Activated naive CD4-positive, alpha-beta T cell treated with anti-CD3 and anti-CD28 coated beads, Interleukin-2, amount 10 ng/mL, durations not matched to agents 7 days and 5 days (primary cell): ENCODE results near the gene RPP25L.

Experiments used
- CTCF ChIA-PET: fragments of 350-600 bp; sonication (Branson Sonifier 250); formaldehyde crosslinking; loops from one replicate; lab custom pipeline; 2021; ENCODE audit warnings: antibody characterized with exemption; lab: Charles Lee
- DNase-seq: peaks from one replicate; pipeline ENCODE4 v3.0.0-alpha.2; 2020
- H3K27ac Mint-ChIP-seq: one replicate; pipeline ENCODE4 v1.8.0; 2021; ENCODE audit warnings: mild to moderate bottlenecking, moderate library complexity, mixed read lengths
- H3K27me3 Mint-ChIP-seq: one replicate; pipeline ENCODE4 v1.8.0; 2021; ENCODE audit warnings: mild to moderate bottlenecking, mixed read lengths
- H3K36me3 Mint-ChIP-seq: one replicate; pipeline ENCODE4 v1.8.0; 2021; ENCODE audit warnings: mixed read lengths
- H3K4me1 Mint-ChIP-seq: one replicate; pipeline ENCODE4 v1.8.0; 2021; ENCODE audit warnings: mixed read lengths
- H3K4me3 Mint-ChIP-seq: one replicate; pipeline ENCODE4 v1.8.0; 2021; ENCODE audit warnings: mild to moderate bottlenecking, moderate library complexity, mixed read lengths
- H3K9me3 Mint-ChIP-seq: one replicate; pipeline ENCODE4 v1.8.0; 2021; ENCODE audit warnings: mixed read lengths

The RPP25L gene

DNA sequence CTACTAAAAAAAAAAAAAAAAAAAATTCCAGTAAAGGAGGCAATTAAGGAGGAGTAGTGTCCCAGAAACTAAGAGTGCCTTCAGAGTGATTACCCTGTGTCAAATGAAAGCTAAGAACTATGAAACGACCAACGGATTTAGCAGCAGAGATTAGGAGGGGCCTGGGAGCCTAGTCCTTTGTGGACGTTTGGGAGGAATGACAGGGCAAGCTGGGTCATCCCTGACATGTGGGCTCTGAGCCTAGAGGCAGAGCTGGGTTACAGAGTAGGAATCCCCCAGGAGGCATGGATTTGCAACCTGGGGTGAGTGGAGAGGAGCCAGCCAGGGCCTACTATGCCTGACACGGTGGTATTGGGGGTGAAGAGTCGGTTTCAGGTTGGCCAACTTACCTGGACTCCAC, 21.3 kb upstream of the RPP25L start:
- H3K4me3 Mint-ChIP-seq: no peak overlapping the region
- no peak for DNase-seq
- no peak overlapping the region for H3K27ac Mint-ChIP-seq
- CTCF ChIA-PET: interaction anchor here (1.3 to 9.9 kb wide), 9 partner anchors 10 to 131 kb away, joined by 5 to 130 read pairs (median 16); partner anchors contain the start of genes DCTN3, GALT and RPP25L
- peaks cover 46% of the 10 kb centered on the region for H3K4me1 Mint-ChIP-seq
- peaks cover 12% of the 10 kb centered on the region for H3K36me3 Mint-ChIP-seq
- H3K9me3 Mint-ChIP-seq: no peaks in the 10 kb centered on the region
- peaks cover 33% of the 10 kb centered on the region for H3K27me3 Mint-ChIP-seq

DNA sequence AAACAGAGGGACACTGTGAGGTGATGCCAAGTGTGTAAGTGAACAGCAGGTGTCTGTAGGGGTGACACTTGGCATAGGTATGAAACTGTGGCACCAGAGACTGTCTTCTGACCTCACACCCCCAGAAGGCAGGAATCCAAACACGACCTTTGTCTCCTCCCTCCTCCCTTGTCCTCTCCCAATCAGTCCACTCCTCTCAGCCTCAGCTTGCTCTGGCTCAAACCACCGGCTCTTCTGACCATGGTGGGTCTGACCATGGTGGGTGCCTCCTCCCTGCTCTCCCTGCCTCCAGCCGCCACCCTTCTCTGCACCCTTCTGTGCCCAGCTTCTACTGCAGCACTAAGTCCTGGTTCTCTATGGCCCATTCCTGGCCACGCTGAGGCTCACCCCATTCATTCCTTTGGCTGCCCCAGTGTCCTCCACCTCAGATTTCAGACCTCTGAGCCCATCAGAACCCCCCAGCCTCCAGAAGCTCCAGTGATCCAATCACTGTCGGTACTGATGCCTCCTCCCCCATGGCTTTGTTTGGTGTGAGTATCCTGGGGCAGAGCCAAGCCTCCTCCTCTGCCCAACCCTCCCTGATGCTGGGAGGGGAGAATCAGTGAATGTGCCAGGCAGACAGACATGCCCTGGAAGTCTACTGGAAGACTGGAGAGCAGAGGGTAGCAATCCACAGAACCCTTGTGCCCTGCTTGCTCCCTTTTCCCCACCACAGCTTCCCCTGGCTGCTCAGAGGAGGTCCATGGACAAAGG, 18.7 kb upstream of the RPP25L start:
- Mint-ChIP-seq H3K27ac (no peak overlapping the region), H3K27me3 (peaks cover 59% of the 10 kb centered on the region), H3K4me1 (peaks cover 30% of the 10 kb centered on the region), H3K4me3 (no peak overlapping the region), H3K9me3 (no peaks in the 10 kb centered on the region), H3K36me3 (peaks cover 5% of the 10 kb centered on the region)
- CTCF ChIA-PET: interaction anchor here (5.8 to 9.9 kb wide), 2 partner anchors 9 to 16 kb away, joined by 40 to 130 read pairs; partner anchors contain the start of genes DCTN3 and RPP25L
- DNase-seq: no peak

DNA sequence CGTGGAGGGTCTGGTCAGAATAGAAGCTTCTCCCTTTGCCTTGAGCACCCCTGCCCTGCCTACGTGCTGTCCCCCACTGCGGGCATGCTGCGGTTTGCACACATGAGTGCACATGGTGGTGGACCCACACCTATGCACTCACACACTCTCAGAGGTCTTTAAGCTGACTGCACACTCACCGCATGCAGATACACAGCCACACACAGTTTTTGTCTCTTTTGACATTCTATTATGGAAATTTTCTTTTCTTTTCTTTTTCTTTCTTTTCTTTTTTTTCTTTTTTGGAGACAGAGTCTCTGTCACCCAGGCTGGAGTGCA, 17.6 kb upstream of the RPP25L start:
- Mint-ChIP-seq H3K36me3 (no peaks in the 10 kb centered on the region), H3K9me3 (no peaks in the 10 kb centered on the region), H3K4me1 (peaks cover 21% of the 10 kb centered on the region), H3K27me3 (peaks cover 70% of the 10 kb centered on the region), H3K4me3 (peak overlapping the region; percentile 65), H3K27ac (no peak overlapping the region)
- no peak for DNase-seq
- CTCF ChIA-PET: interaction anchor here (0.7 to 9.9 kb wide), 3 partner anchors 15 to 24 kb away, joined by 3 to 130 read pairs (median 4); partner anchors contain the start of gene RPP25L

DNA sequence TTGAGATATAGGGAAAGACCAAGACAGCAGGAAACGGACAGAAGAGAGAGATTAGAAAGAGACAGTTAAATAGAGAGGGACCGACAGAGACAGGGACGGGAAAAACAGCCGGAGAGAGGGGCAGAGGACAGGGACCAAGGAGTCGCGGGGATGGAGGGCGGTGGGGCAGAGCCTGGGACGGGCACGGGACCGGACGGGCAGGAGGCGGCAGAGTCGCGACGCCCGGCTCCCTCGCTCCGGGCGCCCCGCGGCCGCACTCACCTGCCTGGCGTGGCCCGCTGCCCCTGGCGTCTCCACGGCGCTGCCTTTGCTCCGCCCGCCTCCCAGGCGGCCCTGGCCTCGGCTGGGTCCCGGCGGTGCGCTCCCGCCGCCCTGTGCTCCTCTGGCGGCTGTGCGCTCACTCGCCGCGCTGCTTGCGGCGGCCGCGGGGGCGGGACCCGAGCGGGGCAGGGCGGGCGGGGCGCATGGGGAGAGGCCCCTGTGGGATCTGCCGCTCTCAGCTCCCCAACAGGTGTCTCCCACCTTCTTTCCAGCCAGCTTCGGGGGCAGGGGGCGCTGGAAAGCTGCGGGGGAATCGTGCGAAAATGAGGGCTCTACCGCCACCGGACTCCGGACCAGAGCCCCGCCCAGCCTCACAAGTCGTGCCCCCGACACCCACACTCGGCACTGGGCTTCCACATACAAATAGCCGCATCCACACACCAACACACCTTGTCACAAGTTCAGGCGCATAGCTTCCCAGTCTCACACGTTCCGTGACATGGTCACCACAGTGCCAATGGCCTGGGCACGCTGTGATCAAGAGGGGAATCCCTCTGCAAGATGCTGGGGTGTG, 17.0 kb upstream of the RPP25L start, which contains the start of gene ARID3C:
ARID3C (minus strand) TSS at position 411 of the 835 bp plus-strand sequence. CDS start 1,052 bp downstream, outside the sequence.
- DNase-seq: peak; percentile 58

DNA sequence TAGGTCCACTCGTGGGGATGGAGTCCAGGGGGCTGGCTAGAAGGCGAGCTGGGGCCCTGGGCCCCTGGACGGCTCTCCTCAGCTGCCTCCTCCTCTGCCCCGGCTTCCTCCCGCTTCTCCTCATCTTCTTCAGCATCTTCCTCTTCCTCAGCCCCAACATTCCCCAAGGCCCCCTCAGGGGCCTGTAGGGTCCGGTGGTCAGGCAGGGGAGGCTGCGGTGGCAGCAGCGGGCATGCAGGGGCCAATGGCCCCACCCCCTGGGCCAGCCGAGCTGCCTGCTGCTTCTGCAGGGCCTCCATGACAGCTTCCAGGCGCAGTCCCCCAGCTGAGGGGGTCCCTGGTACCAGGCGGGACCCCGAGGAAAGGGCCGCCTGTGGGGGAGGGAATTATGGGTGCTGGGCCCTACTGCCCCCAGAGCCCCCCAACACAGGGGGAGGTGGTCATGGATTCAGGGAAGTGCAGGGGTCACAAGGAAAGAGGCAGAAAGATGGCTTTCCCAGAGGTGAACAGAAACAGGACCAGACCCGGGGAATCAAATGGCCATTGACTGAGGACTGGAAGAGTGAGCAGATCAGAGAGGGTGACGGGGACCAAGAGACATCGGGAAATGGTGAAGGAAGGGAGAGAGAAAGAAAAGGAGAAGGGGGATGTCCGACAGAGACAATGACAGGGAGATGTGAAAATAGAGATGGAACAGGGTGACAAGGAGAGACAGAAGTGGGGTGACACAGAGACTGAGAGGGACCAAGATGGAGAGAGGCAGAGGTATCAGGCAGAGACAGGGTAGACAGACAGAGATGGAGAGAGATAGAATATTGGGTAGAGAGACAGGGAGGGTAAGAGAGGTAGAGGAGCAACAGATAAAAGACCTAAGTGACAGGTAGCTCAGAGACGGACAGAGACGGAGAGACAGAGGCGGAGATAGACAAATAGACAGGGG, 16.1 kb upstream of the RPP25L start:
- no peak overlapping the region for H3K27ac Mint-ChIP-seq
- H3K9me3 Mint-ChIP-seq: no peaks in the 10 kb centered on the region
- DNase-seq: no peak
- H3K36me3 Mint-ChIP-seq: no peaks in the 10 kb centered on the region
- peaks cover 84% of the 10 kb centered on the region for H3K27me3 Mint-ChIP-seq
- peaks cover 21% of the 10 kb centered on the region for H3K4me1 Mint-ChIP-seq
- H3K4me3 Mint-ChIP-seq: peak overlapping the region; percentile 60
- CTCF ChIA-PET: no interaction called here

More for the DNA sequence above, 17.0 kb upstream of the RPP25L start, which contains the start of gene ARID3C:
- no peak within 1 kb of the TSS for H3K27ac Mint-ChIP-seq
- H3K27me3 Mint-ChIP-seq: peaks cover 76% of the 10 kb centered on the region
- H3K9me3 Mint-ChIP-seq: no peaks in the 10 kb centered on the region
- H3K4me1 Mint-ChIP-seq: peaks cover 18% of the 10 kb centered on the region
- H3K4me3 Mint-ChIP-seq: peak within 1 kb of the TSS; percentile 65
- H3K36me3 Mint-ChIP-seq: no peaks in the 10 kb centered on the region
- CTCF ChIA-PET: interaction anchor here (1.3 to 9.9 kb wide), 2 partner anchors 14 to 23 kb away, joined by 4 to 130 read pairs; partner anchors contain the start of gene RPP25L

DNA sequence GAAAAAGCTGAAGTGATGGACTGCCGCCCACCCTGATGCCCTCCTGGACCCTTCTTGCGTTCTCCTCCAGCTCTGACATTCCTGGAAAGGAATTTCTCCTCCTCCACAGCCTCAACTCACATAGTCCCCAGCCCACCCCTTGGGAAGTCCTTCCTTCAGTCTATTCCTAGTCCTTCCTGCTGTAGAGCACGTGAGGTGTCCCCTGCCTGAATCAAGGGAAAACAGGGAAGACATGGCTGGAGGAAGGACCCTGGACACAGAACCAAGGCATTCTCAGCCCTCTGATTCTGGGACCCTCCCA, 13.2 kb upstream of the RPP25L start:
- Mint-ChIP-seq H3K4me3 (no peak overlapping the region), H3K27me3 (peaks cover 96% of the 10 kb centered on the region), H3K4me1 (peaks cover 28% of the 10 kb centered on the region), H3K9me3 (no peaks in the 10 kb centered on the region), H3K36me3 (no peaks in the 10 kb centered on the region), H3K27ac (no peak overlapping the region)
- CTCF ChIA-PET: interaction anchor here (1.1 to 2.4 kb wide), 5 partner anchors 8 to 33 kb away, joined by 3 to 13 read pairs (median 5); partner anchors contain the start of gene SIGMAR1
- DNase-seq: no peak

DNA sequence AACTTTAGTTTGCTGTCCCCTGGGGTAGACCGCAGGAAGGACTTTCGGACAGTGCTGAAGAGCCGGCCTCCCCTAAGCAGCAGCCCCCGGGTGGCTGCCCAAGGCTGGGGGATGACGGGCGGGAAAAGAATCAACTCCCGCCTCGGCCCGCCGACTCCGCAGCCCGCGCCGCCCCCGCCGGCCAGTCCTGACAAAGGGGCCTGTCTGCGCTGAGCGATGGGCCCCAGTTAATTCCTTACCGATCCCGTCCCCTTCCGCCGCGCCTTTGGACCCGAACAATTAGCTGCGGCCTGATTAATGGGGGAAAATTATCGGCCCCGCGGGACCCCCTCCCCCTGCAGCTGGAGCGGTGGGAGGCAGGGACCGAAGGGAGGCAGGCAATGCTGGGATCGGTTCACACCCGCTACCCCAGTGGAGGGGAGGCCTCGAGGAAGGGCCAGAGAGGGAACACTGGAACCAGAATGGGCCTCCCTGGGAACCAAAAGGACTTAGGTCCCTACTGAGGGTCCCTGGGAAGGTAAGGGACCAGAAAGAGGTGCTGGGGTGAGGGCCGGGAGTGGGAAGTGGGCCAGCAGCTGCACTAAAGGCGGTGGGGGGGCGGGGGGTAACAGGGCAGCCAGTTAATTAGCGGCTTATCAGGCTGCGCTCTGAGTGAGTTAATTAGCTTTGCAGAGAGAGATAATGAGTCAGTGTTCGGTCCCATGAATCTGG, 12.7 kb upstream of the RPP25L start:
- H3K27me3 Mint-ChIP-seq: peaks cover 91% of the 10 kb centered on the region
- H3K4me1 Mint-ChIP-seq: peaks cover 31% of the 10 kb centered on the region

DNA sequence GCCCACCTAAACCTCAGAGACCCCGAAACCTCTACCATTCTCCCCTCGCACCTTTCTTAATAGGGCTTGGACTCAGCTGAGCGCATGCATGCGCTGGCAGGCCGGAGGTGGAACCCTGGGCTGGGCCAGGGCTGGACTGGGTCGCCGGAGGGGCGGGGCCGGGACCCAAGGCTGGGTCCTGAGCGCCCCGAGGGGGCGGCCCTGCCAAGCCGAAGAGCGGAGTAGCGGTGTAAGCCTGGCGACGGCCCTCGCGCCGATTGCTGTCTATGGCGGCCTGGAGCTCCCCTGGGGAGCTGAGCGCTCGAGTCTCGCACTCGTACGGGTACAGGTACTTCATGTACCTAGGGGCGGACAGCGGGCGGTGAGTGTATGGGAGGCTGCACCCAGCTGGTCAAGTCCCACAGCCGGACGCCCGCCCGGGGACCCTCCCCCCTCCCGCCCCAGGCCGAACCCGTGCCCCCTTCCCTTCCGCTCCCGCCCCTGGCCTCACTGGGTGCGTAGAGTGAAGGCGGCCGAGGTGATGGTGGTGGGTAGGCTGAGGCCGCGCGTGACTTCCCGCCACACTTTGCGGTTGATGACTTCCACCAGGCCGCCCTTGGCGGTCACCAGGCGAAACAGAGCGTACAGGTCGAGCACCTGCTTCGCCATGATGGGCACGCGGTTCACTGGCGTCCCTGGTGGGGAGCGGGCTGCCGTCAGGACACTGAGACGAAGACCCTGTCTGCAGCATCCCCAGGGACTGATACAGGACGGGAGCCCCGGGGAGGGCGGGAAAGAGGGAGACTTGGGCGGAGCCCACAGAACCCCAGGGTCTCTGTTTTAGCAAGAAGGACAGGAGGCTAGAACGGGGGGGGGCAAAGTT, 11.7 kb upstream of the RPP25L start:
- Mint-ChIP-seq H3K4me3 (no peak overlapping the region), H3K36me3 (no peaks in the 10 kb centered on the region), H3K27ac (no peak overlapping the region), H3K27me3 (peaks cover 80% of the 10 kb centered on the region), H3K4me1 (peaks cover 36% of the 10 kb centered on the region), H3K9me3 (no peaks in the 10 kb centered on the region)
- peak; percentile 29 for DNase-seq
- CTCF ChIA-PET: interaction anchor here (0.7 to 4.1 kb wide), 3 partner anchors 9 to 32 kb away, joined by 4 to 40 read pairs (median 5); no protein-coding TSS in a partner anchor

More for the DNA sequence above, 12.7 kb upstream of the RPP25L start:
- Mint-ChIP-seq H3K36me3 (no peaks in the 10 kb centered on the region), H3K4me3 (no peak overlapping the region), H3K9me3 (no peaks in the 10 kb centered on the region), H3K27ac (no peak overlapping the region)
- CTCF ChIA-PET: interaction anchor here (1.1 to 2.4 kb wide), 3 partner anchors 10 to 13 kb away, joined by 3 to 13 read pairs (median 7); partner anchors contain the start of gene SIGMAR1
- no peak for DNase-seq

DNA sequence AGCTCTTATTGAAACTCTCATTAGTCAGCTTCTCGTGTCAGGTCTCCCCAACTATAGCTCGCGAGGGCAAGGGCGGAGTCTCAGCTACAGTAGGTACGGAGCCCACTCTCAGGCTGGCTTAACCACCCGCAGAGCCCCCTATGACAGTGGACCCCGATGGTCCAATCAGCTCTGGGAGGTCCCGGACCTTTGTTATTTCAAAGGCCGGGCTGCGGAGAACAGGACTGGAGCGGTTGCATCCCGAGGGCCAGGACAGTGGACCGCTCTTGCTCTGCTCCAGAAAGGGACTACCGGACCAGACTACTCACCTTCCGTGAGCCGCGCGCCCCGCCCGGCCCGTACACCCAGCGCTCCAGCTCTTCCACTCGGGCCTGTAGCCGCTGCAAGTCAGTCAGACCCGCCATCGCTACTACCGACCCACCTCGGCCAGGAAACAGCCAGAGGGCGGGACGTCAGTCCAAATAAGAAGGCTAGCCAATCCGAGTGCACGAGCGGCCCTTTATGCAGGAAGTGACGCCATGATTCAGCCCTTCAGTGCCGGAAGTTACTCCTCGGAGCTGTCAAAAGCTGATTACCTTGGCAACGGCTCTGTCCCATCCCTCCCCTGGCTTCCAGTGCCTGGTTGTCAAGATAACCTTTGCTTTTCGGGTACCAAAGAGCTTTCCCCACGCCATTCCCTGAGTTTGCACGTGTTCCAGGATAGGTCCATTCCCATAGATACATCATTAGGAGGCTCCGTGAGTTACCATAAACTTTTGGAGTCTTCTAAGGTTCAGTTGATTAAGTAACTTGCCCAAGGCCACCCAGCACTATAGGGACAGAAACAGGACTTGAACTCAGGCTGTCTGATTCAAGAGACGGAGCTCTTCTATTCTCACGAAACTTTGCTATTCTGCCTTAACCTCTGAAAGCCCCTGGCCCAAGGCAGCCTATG, 8.4 kb upstream of the RPP25L start, which contains the start of gene DCTN3:
DCTN3 (minus strand) TSS at position 435 of the 934 bp plus-strand sequence; CDS start at position 404, 31 bp downstream.
- Mint-ChIP-seq H3K4me3 (peak within 1 kb of the TSS; percentile 85), H3K27me3 (peaks cover 48% of the 10 kb centered on the region), H3K9me3 (no peaks in the 10 kb centered on the region), H3K4me1 (peaks cover 32% of the 10 kb centered on the region), H3K27ac (peak within 1 kb of the TSS; percentile 76), H3K36me3 (peaks cover 17% of the 10 kb centered on the region)
- CTCF ChIA-PET: interaction anchor here (0.8 to 4.1 kb wide), 9 partner anchors 11 to 119 kb away, joined by 3 to 40 read pairs (median 4); partner anchors contain the start of genes GALT and SIGMAR1
- peak; percentile 97 for DNase-seq

DNA sequence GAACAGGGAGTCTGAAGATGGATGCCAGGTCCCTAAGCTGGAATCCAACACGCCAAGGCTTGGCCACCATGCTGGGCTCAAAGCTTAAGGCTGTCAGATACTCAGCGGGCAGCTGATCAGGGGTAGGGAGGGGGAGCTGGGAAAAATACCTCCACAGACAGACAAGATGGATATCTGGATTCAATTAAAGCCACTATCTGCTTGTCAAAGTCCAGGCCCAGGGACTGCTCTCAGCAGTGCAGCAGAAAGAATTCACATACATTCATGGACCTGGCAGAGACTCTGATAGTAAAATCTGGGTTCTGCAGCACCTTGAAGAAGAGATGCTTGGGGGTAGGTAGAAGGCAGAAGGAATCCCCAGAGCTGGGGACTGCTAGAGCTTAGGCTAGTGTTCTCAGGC, 3.2 kb upstream of the RPP25L start:
- H3K27me3 Mint-ChIP-seq: no peaks in the 10 kb centered on the region
- H3K4me3 Mint-ChIP-seq: no peak overlapping the region
- H3K4me1 Mint-ChIP-seq: peaks cover 41% of the 10 kb centered on the region
- H3K9me3 Mint-ChIP-seq: no peaks in the 10 kb centered on the region
- no peak for DNase-seq
- H3K36me3 Mint-ChIP-seq: peaks cover 34% of the 10 kb centered on the region
- no peak overlapping the region for H3K27ac Mint-ChIP-seq
- CTCF ChIA-PET: interaction anchor here (1.0 to 8.5 kb wide), 4 partner anchors 12 to 87 kb away, joined by 3 to 130 read pairs (median 4); partner anchors contain the start of gene SIGMAR1

DNA sequence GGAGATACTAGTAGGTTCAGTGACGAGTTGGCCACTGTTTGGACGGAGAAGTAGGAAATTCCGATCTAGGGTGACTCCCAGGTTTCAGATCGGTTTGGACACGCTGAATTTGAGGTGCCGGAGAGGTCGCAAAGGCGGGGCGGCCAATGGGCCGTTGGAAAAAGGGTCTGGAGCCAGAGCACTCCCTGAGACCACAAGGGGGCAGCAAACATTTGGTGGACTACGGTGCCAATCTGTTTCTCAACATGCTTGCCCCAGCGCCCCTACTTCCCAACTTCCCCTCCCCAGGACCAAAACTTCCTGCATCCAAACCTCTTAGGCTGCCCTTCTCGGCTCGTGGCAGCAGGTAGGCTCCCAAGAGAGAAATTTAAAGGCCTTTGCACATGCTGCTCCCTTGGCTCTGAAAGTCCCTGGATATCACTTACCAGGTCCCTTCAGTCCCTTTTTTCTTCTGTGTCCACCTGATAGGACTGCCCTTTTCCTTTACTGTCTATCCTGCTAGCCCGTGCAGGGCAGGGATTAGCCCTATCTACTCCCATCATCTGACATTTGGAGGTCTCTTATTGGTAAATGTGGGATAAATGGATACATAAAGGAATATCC, 992 bp upstream of the RPP25L start:
- Mint-ChIP-seq H3K36me3 (peaks cover 31% of the 10 kb centered on the region), H3K4me3 (peak overlapping the region; percentile 91), H3K9me3 (no peaks in the 10 kb centered on the region), H3K4me1 (peaks cover 26% of the 10 kb centered on the region), H3K27me3 (no peaks in the 10 kb centered on the region), H3K27ac (peak overlapping the region; percentile 89)
- DNase-seq: peak; percentile 78
- CTCF ChIA-PET: interaction anchor here (0.7 to 8.5 kb wide), 9 partner anchors 9 to 160 kb away, joined by 3 to 130 read pairs (median 3); partner anchors contain the start of genes GALT and SIGMAR1
